ENCODE results near the gene TRIM34. TPM values are rescaled to one million over a fixed set of nuclear protein-coding genes. Genes with fewer than 3 reads are reported as not detected.
A peak's percentile ranks its signal among the peaks of the same experiment; 100 is the strongest.

TRIM34 gene
- total and polyA plus RNA-seq, 2 of the 8 experiments (the other 6 are each of a cell fraction or from before 2014, with no cell fraction given) = 0.76 to 5.8 TPM

DNA sequence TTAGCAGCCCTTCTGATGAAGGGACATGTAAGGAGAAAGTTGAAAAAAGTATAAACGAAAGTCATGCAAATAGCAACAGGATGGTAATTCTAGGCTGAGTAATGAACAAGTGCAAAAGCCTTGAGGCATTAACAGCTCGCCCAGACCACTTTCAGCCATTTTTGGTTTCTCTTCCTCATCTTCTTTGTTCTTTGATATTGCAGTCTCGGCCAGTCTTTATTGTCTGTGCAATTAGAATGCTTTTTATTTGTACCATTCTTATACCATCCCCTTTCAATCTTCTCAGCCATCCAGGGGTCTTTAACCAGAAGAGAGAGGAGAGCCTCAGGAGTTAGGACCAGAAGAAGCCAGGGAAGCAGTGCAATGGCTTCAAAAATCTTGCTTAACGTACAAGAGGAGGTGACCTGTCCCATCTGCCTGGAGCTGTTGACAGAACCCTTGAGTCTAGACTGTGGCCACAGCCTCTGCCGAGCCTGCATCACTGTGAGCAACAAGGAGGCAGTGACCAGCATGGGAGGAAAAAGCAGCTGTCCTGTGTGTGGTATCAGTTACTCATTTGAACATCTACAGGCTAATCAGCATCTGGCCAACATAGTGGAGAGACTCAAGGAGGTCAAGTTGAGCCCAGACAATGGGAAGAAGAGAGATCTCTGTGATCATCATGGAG, 7.3 kb downstream of the TRIM34 start:
- no peak overlapping the region for H4K91ac ChIP-seq (replicated peaks; ENCODE audit: insufficient read length, low read length)
- no peaks in the 10 kb centered on the region for H3K4me1 ChIP-seq (replicated peaks in 1 of 4; ENCODE audit: control insufficient read depth in 3 of 4, insufficient read depth in 4 of 4, low read length in 3 of 4)
- H3K4me2 ChIP-seq (ENCODE audit: insufficient read depth in 1 of 2, low read depth in 2 of 2, low read length in 2 of 2) = no peak overlapping the region
- H2AFZ ChIP-seq (ENCODE audit: low read length) = no peak overlapping the region
- peak overlapping the region; percentile 21 for H3K4ac ChIP-seq (replicated peaks; ENCODE audit: insufficient read length, low read depth, low read length)
- H3K79me1 ChIP-seq (ENCODE audit: low read depth, low read length) = no peaks in the 10 kb centered on the region
- H3K9ac ChIP-seq (replicated peaks in 1 of 4; ENCODE audit: extremely low read depth in 1 of 4, low read depth in 3 of 4, low read length in 3 of 4) = no peak overlapping the region
- H3K9me3 ChIP-seq (ENCODE audit: insufficient read depth in 2 of 2, low read depth in 1 of 2, low read length in 1 of 2) = no peaks in the 10 kb centered on the region
- no peaks in the 10 kb centered on the region for H4K20me1 ChIP-seq (replicated peaks in 1 of 2; ENCODE audit: control insufficient read depth in 1 of 2, insufficient read depth in 2 of 2, low read length in 2 of 2)
- H3K79me2 ChIP-seq (ENCODE audit: control insufficient read depth in 1 of 2, insufficient read depth in 2 of 2, low read length in 2 of 2) = no peaks in the 10 kb centered on the region
- no peak overlapping the region for H2BK20ac ChIP-seq (ENCODE audit: low read length)
- H2BK5ac ChIP-seq (ENCODE audit: low read depth, low read length) = no peak overlapping the region
- H3K18ac ChIP-seq (ENCODE audit: extremely low read depth, low read length) = no peak overlapping the region
- no peak overlapping the region for H4K8ac ChIP-seq (ENCODE audit: extremely low read depth, insufficient read depth, low read length)
- no peak overlapping the region for H3K23ac ChIP-seq (ENCODE audit: insufficient read length)
- no peak overlapping the region for H2AK5ac ChIP-seq (ENCODE audit: low read depth, low read length)
- peak overlapping the region; percentile 22; the same call in 1 of the 2 replicates for H2BK12ac ChIP-seq (ENCODE audit: low read depth, low read length)
- H3K23me2 ChIP-seq (ENCODE audit: low read depth, low read length) = no peaks in the 10 kb centered on the region
- WGBS, 2 experiments (ENCODE audit: extremely low coverage in 1 of 2, insufficient coverage in 1 of 2, insufficient read length in 1 of 2, insufficient replicate concordance in 2 of 2, low coverage in 1 of 2, low lambda C conversion rate in 2 of 2, missing lambda C conversion rate in 1 of 2) = 93% methylated on average over 5 of the region's 5 CpGs; no CpG with 5 or more reads in 1 of the 2 experiments
- H3K27me3 ChIP-seq (replicated peaks in 1 of 4; ENCODE audit: control insufficient read depth in 3 of 4, extremely low read depth in 1 of 4, insufficient read depth in 3 of 4, low read length in 3 of 4) = no peaks in the 10 kb centered on the region
- DNase-seq (ENCODE audit: low read depth in 1 of 2, low spot score in 2 of 2) (no peak), FAIRE-seq (no peak)
- H2BK120ac ChIP-seq (replicated peaks; ENCODE audit: low read depth, low read length) = no peak overlapping the region
- no peak overlapping the region for H3K4me3 ChIP-seq (ENCODE audit: extremely low read depth in 1 of 4, insufficient read depth in 2 of 4, low read depth in 3 of 4, low read length in 4 of 4)
- no peak overlapping the region for H3K27ac ChIP-seq (ENCODE audit: low read depth, low read length)
- ChIA-PET POLR2A (ENCODE audit: partially characterized antibody) (no interaction called here), CTCF (ENCODE audit: partially characterized antibody) (no interaction called here)
- no peak overlapping the region for H3K56ac ChIP-seq (replicated peaks; ENCODE audit: insufficient read length, low read depth, low read length)
- no peak overlapping the region for H3K14ac ChIP-seq (ENCODE audit: insufficient read length)
- no peak overlapping the region for H4K5ac ChIP-seq (ENCODE audit: insufficient read length, low read depth, low read length)
- H3K36me3 ChIP-seq (ENCODE audit: control insufficient read depth in 2 of 4, insufficient read depth in 4 of 4, low read length in 3 of 4) = no peaks in the 10 kb centered on the region
- no peak overlapping the region for H2BK15ac ChIP-seq (ENCODE audit: low read length)
- TF ChIP-seq CBX5 (IDR thresholded peaks at IDR 0.05; ENCODE audit: low read depth, low read length) (no peak), POU5F1 (IDR thresholded peaks at IDR 0.05; ENCODE audit: low read depth, low read length) (no peak), NANOG (IDR thresholded peaks at IDR 0.05; ENCODE audit: insufficient read depth, low read depth, low read length, poor library complexity, severe bottlenecking) (no peak), ZNF274 (IDR thresholded peaks at IDR 0.05; ENCODE audit: borderline replicate concordance, extremely low read depth, low read length) (no peak), JUND (IDR thresholded peaks at IDR 0.05; ENCODE audit: low read length) (no peak), TAF7 (optimal IDR thresholded peaks at IDR 0.05; ENCODE audit: borderline replicate concordance, low read depth, low read length) (no peak), EGR1 (IDR thresholded peaks at IDR 0.05; ENCODE audit: borderline replicate concordance, low read depth, low read length) (no peak), BCL11A (IDR thresholded peaks at IDR 0.05; ENCODE audit: low read depth in 2 of 2, low read length in 2 of 2) (no peak), RXRA (IDR thresholded peaks at IDR 0.05; ENCODE audit: insufficient read depth, low read depth, low read length) (no peak)
